HG03060 (cell line): ENCODE measurements around the gene HSPA14.
"Not testable (repeated sequence)": the region's sequence is repeated elsewhere in the genome, so short reads cannot be mapped to it uniquely, and the experiment has no call there.

Experiments
- ATAC-seq: cut with Tn5 transposase; IDR thresholded peaks from one replicate; pipeline ENCODE4 v1.9.1; 2021; ENCODE audit warnings: low read depth, moderate number of reproducible peaks; ENCODE audit not compliant: unreplicated experiment

Gene HSPA14

GRCh38 chr10:14879124-14879927 is 41.2 kb downstream of the HSPA14 start:
- ATAC-seq = no peak

- no peak for ATAC-seq
Observed at GRCh38 chr10:14879928-14880193, 41.8 kb downstream of the HSPA14 start.

GRCh38 chr10:14880229-14880628 is 42.1 kb downstream of the HSPA14 start:
- no peak for ATAC-seq

GRCh38 chr10:14884082-14884481 is 46.0 kb downstream of the HSPA14 start:
- ATAC-seq = no peak

- no peak for ATAC-seq
Observed at GRCh38 chr10:14889318-14889717, 51.2 kb downstream of the HSPA14 start.

DNA sequence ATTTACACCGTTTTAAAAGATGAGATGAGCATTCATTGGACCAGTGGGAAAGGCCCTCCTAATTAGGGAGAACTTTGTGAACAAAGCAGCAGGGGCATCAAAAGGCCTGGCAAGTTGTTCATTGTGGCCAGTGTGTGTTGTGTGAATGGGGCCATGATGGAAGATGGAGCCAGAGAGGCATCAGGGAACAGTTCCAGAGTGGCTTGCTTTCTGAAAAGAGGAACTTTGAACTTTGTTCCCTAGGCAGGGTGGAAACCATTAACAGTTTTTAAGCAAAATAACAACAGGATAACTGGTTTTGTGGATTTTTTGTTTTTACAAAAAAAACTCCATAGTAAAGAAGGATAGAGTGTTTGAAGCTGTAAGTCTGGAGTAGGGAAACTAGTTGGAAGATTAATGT is 53.0 kb downstream of the HSPA14 start:
- no peak for ATAC-seq

DNA sequence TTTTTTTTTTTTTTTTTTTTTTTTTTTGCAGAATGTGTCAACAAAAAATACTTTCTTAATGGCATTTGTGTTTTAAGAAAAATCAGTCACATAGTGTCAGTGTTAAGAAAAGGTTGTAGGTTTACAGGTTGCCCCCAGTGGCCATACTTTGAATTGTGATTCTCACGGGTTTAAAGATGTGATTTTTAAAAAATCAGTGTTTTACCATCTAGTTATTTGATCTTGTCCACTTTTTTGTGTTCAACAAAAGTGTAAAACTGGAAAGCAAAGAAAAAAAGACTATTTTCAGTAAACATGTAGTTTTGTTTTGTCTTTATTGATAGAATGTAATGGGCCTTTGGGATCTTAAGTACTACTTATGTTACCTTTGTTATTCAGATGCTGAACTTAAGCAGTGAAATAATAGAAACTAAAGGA is 66.2 kb downstream of the HSPA14 start:
- no peak for ATAC-seq

GRCh38 chr10:14904864-14905263 is 66.8 kb downstream of the HSPA14 start:
- no peak for ATAC-seq

- no peak for ATAC-seq
Observed at GRCh38 chr10:14905890-14906289, 67.8 kb downstream of the HSPA14 start.

- ATAC-seq = no peak
Observed at GRCh38 chr10:14906765-14907164, 68.7 kb downstream of the HSPA14 start.

DNA sequence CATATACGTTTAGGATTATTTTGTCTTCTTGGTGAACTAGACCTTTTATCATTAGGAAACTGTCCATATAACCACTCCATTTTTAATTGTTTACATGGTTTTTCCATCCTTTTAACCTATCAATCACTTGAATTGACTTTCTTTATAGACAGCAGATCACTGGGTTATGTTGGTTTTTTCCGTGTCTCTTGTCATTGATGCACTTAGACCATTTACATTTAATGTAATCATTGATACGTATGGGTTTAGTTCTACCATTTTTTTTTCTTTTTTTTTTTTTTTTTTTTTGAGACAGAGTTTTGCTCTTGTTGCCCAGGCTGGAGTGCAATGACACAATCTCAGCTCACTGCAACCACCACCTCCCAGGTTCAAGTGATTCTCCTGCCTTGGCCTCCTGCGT is 69.5 kb downstream of the HSPA14 start:
- ATAC-seq = not testable (repeated sequence)

DNA sequence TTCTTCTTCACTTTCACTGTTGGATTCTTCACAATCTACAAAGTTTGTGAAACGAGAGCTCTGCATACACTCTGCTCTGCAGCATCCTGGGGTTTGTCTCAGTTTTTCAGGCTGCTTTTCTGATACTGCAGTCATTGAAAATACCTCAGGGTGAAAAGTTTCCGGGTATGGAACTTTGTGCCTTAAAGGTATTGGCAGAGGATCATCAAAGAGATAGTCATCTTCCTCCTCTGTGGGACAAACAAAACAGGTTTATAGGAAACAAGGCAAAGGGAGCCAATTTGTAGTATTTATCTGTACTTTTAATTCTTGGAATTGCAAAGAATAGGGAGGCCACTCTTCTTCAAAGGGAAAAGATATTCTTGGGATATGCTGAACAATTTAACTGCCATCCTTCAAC is 71.0 kb downstream of the HSPA14 start:
- ATAC-seq = no peak

GRCh38 chr10:14910953-14911352 is 72.8 kb downstream of the HSPA14 start:
- no peak for ATAC-seq

DNA sequence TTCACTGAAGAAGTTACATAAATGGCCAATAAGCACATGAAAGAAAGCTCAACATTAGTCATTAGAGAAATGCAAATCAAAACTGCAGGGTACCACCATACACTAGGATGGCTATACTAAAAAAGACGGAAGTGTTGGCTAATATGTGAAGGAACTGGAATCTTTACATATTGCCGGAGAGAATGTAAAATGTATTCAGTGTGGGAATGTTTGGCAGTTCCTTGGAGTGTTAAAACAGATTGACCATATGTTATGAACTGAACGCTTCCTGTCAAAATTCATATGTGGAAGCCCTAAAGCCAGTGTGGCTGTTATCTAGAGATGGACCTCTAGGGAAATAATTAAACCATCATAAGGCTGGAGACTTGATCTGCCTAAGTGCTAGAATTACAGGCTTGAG is 73.7 kb downstream of the HSPA14 start:
- no peak for ATAC-seq

DNA sequence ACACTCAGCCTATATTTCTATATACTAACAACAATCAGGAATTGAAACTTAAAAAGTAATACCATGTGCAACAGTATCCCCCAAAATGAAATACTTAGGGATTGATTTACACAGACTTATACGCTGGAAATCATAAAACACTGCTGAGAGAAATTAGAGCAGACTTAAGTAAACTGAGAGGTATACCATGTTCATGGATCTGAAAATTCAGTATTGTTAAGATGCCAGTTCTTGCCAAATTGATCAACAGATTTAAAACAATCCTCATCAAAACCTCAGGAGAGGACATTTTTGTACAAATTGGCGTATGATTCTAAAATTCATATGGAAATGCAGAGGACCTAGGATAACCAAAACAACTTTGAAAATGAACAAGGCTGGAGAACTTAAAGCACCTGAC is 78.5 kb downstream of the HSPA14 start:
- ATAC-seq = no peak

GRCh38 chr10:14917827-14918226 is 79.7 kb downstream of the HSPA14 start:
- no peak for ATAC-seq

- no peak for ATAC-seq
Observed at GRCh38 chr10:14918964-14919363, 80.9 kb downstream of the HSPA14 start.
